Caco-2 (cell line): Measurements from ENCODE around the gene C1QTNF7. TPM values are rescaled to one million over a fixed set of nuclear protein-coding genes. Genes with fewer than 3 reads are reported as not detected.

Experiments
- BruUV-seq: library from RNA; stranded (reverse); fragments of 400-500 nt; replicated peaks from 2 replicates; lab custom pipeline; 2021; lab: Mats Ljungman, UMichigan
- CTCF ChIA-PET: fragments of 300-600 bp; sonication (Branson Sonifier 250); formaldehyde crosslinking; loops from one replicate; lab custom pipeline; 2022; ENCODE audit warnings: antibody characterized with exemption; lab: Charles Lee
- POLR2A ChIA-PET: fragments of 300-600 bp; sonication (Branson Sonifier 250); formaldehyde crosslinking; loops from one replicate; lab custom pipeline; 2022; ENCODE audit warnings: antibody characterized with exemption; lab: Charles Lee
- DNase-seq, 2 experiments: peaks; one replicate each; pipeline versions ENCODE4 v3.0.0 to v3.0.0-alpha.2; 2020 to 2022
- H3K27me3 ChIP-seq: replicated peaks from 2 replicates; pipeline ENCODE4 v1.6.0; 2011; ENCODE audit warnings: low read length; ENCODE audit not compliant: control insufficient read depth, insufficient read depth
- H3K36me3 ChIP-seq: 2 replicates; pipeline ENCODE4 v1.5.1; 2011; ENCODE audit warnings: low read length; ENCODE audit not compliant: control insufficient read depth, insufficient read depth
- H3K4me1 ChIP-seq: fragments of 250-450 bp; sonication (Bioruptor Pico); 2 replicates; pipeline ENCODE4 v1.5.1; 2020; ENCODE audit warnings: mild to moderate bottlenecking
- H3K4me3 ChIP-seq: 2 replicates; pipeline ENCODE4 v1.5.1; 2011; ENCODE audit warnings: low read depth, mild to moderate bottlenecking, control low read depth, low read length
- H3K9me3 ChIP-seq: fragments of 250-450 bp; sonication (Bioruptor Pico); 2 replicates; pipeline ENCODE4 v1.5.1; 2020; ENCODE audit warnings: mild to moderate bottlenecking, moderate library complexity
- H3K27ac Mint-ChIP-seq: one replicate; pipeline ENCODE4 v1.8.0; 2022; ENCODE audit warnings: mixed read lengths; ENCODE audit not compliant: unreplicated experiment
- H3K27me3 Mint-ChIP-seq: one replicate; pipeline ENCODE4 v1.8.0; 2022; ENCODE audit warnings: mixed read lengths; ENCODE audit not compliant: insufficient read depth, unreplicated experiment
- H3K36me3 Mint-ChIP-seq: one replicate; pipeline ENCODE4 v1.8.0; 2022; ENCODE audit warnings: mild to moderate bottlenecking, mixed read lengths; ENCODE audit not compliant: insufficient read depth, unreplicated experiment
- H3K4me1 Mint-ChIP-seq: one replicate; pipeline ENCODE4 v1.8.0; 2022; ENCODE audit warnings: low read depth, mixed read lengths; ENCODE audit not compliant: unreplicated experiment
- H3K4me3 Mint-ChIP-seq: one replicate; pipeline ENCODE4 v1.8.0; 2022; ENCODE audit warnings: mild to moderate bottlenecking, moderate library complexity, mixed read lengths; ENCODE audit not compliant: unreplicated experiment
- H3K9me3 Mint-ChIP-seq: one replicate; pipeline ENCODE4 v1.8.0; 2022; ENCODE audit warnings: mixed read lengths; ENCODE audit not compliant: unreplicated experiment
- CTCF ChIP-seq, 2 experiments: fragments of 200-600 bp in 1 of 2; IDR thresholded peaks; 1 replicate in 1 of 2; 2 replicates in 1 of 2; pipeline versions ENCODE4 v1.5.1 to v1.8.0; 2011 to 2022; ENCODE audit warnings: antibody characterized with exemption in 1 of 2, control low read depth in 1 of 2, inconsistent platforms in 1 of 2, low read depth in 1 of 2, low read length in 1 of 2, mild to moderate bottlenecking in 1 of 2, moderate library complexity in 1 of 2; ENCODE audit not compliant: insufficient read depth in 1 of 2, severe bottlenecking in 1 of 2, unreplicated experiment in 1 of 2
- intact Hi-C: fragments of 100-400 bp; cut with micrococcal nuclease; formaldehyde crosslinking; loops from one replicate; pipeline ENCODE4 v1.10.0; 2022; ENCODE audit not compliant: unreplicated experiment
- total RNA-seq: library from RNA; stranded (reverse); gene quantifications from 2 replicates; pipeline ENCODE4 v1.2.3, GENCODE V29; 2022

Gene C1QTNF7
- total RNA-seq, 1 experiment from 2014 or later = not detected

DNA sequence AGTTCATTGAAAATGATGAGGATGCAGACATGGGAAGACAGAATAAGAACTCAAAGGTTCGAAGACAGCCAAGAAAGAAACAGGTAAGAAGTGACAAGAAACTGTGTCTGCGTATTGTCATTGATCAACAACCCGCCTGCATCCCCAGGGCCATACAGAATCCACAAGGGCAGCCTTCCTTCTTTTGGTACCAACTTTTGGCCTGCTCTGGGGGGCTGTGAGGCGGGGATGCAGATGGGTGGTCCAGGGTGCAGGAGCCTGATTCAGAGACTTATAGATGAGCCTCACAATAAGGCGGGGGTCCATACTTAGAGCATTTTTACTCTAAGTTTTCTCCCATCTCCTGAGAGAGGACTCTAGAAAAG, 50.9 kb downstream of the C1QTNF7 start:
- Mint-ChIP-seq H3K27ac (no peak overlapping the region), H3K27me3 (no peaks in the 10 kb centered on the region), H3K9me3 (peaks cover 2% of the 10 kb centered on the region), H3K4me3 (peak overlapping the region; percentile 97), H3K4me1 (peaks cover 1% of the 10 kb centered on the region), H3K36me3 (no peaks in the 10 kb centered on the region)
- POLR2A ChIA-PET = interaction anchor here (0.7 to 1.4 kb wide), 3 partner anchors 9 to 203 kb away, joined by 3 to 7 read pairs (median 5); partner anchors contain the start of genes CC2D2A, FAM200B and FBXL5
- Histone ChIP-seq H3K27me3 (no peaks in the 10 kb centered on the region), H3K9me3 (no peaks in the 10 kb centered on the region), H3K36me3 (no peaks in the 10 kb centered on the region), H3K4me3 (no peak overlapping the region), H3K4me1 (no peaks in the 10 kb centered on the region)
- no peak for DNase-seq
- BruUV-seq = no TSS peak
- no peak for TF ChIP-seq CTCF (IDR thresholded peaks at IDR 0.05; ENCODE audit: insufficient read depth in 1 of 2, low read depth in 1 of 2, low read length in 1 of 2, severe bottlenecking in 1 of 2, unreplicated experiment in 1 of 2)
- intact Hi-C loops = loop anchor here (1.0 to 2.0 kb wide), 10 partner anchors 35 to 523 kb away; partner anchors contain the start of gene FAM200B
- CTCF ChIA-PET = interaction anchor here (1.0 to 2.0 kb wide), 9 partner anchors 35 to 786 kb away, joined by 3 to 16 read pairs (median 9); partner anchors contain the start of genes FAM200B and FBXL5

GRCh38 chr4:15479089-15479912, 51.5 kb downstream of the C1QTNF7 start:
- CTCF ChIA-PET = interaction anchor here (0.6 to 2.0 kb wide), 14 partner anchors 9 to 786 kb away, joined by 3 to 16 read pairs (median 5); partner anchors contain the start of genes CC2D2A, FAM200B and FBXL5
- H3K9me3 ChIP-seq = no peaks in the 10 kb centered on the region
- peak overlapping the region; percentile 97 for H3K4me3 Mint-ChIP-seq
- H3K36me3 ChIP-seq = no peaks in the 10 kb centered on the region
- DNase-seq = peak; percentile 81 to 82
- peak; percentile 50 to 60 for TF ChIP-seq CTCF (IDR thresholded peaks at IDR 0.05; ENCODE audit: insufficient read depth in 1 of 2, low read depth in 1 of 2, low read length in 1 of 2, severe bottlenecking in 1 of 2, unreplicated experiment in 1 of 2)
- POLR2A ChIA-PET = interaction anchor here (0.5 to 1.4 kb wide), 4 partner anchors 10 to 203 kb away, joined by 3 to 7 read pairs (median 4); partner anchors contain the start of genes CC2D2A, FAM200B and FBXL5
- intact Hi-C loops = loop anchor here (1.0 to 2.0 kb wide), 10 partner anchors 34 to 522 kb away; partner anchors contain the start of gene FAM200B
- H3K4me1 ChIP-seq = no peaks in the 10 kb centered on the region
- peak overlapping the region; percentile 96 for H3K27ac Mint-ChIP-seq
- H3K27me3 ChIP-seq = no peaks in the 10 kb centered on the region
- H3K4me1 Mint-ChIP-seq = peaks cover 7% of the 10 kb centered on the region
- no peaks in the 10 kb centered on the region for H3K36me3 Mint-ChIP-seq
- H3K9me3 Mint-ChIP-seq = peaks cover 8% of the 10 kb centered on the region
- peak overlapping the region; percentile 37 for H3K4me3 ChIP-seq
- TSS peak; percentile 46 for BruUV-seq
- no peaks in the 10 kb centered on the region for H3K27me3 Mint-ChIP-seq

GRCh38 chr4:15479913-15480185, 52.0 kb downstream of the C1QTNF7 start:
- no peaks in the 10 kb centered on the region for H3K36me3 Mint-ChIP-seq

More at GRCh38 chr4:15479913-15480185, 52.0 kb downstream of the C1QTNF7 start:
- peak overlapping the region; percentile 37 for H3K4me3 ChIP-seq
- Mint-ChIP-seq H3K27ac (peak overlapping the region; percentile 96), H3K9me3 (peaks cover 13% of the 10 kb centered on the region), H3K4me3 (peak overlapping the region; percentile 97), H3K27me3 (no peaks in the 10 kb centered on the region), H3K4me1 (peaks cover 7% of the 10 kb centered on the region)
- ChIA-PET POLR2A (interaction anchor here (0.5 to 1.4 kb wide), 2 partner anchors 80 to 175 kb away, joined by 3 to 7 read pairs; partner anchors contain the start of gene FBXL5), CTCF (interaction anchor here (0.9 to 2.0 kb wide), 12 partner anchors 9 to 476 kb away, joined by 3 to 16 read pairs (median 7); partner anchors contain the start of genes CC2D2A, FAM200B and FBXL5)
- no peaks in the 10 kb centered on the region for H3K9me3 ChIP-seq
- BruUV-seq = no TSS peak
- DNase-seq = no peak
- H3K4me1 ChIP-seq = no peaks in the 10 kb centered on the region
- no peaks in the 10 kb centered on the region for H3K27me3 ChIP-seq
- no peak for TF ChIP-seq CTCF (IDR thresholded peaks at IDR 0.05; ENCODE audit: insufficient read depth in 1 of 2, low read depth in 1 of 2, low read length in 1 of 2, severe bottlenecking in 1 of 2, unreplicated experiment in 1 of 2)
- intact Hi-C loops = loop anchor here (1.0 to 2.0 kb wide), 10 partner anchors 33 to 521 kb away; partner anchors contain the start of gene FAM200B
- no peaks in the 10 kb centered on the region for H3K36me3 ChIP-seq
